Osteoblast (primary cell): ENCODE measurements around the gene SNTN. TPM values are rescaled to one million over a fixed set of nuclear protein-coding genes. Genes with fewer than 3 reads are reported as not detected.

Source experiments
- DNase-seq: peaks from one replicate; pipeline ENCODE4 v3.0.0; 2011; ENCODE audit warnings: low spot score, mixed read lengths; ENCODE audit not compliant: insufficient read length; ENCODE audit errors: missing footprints
- H2AFZ ChIP-seq: 2 replicates; pipeline ENCODE4 v1.6.0; 2011; ENCODE audit warnings: mild to moderate bottlenecking, low read length
- H3K27ac ChIP-seq: 2 replicates; pipeline ENCODE4 v1.5.1; 2011; ENCODE audit warnings: mild to moderate bottlenecking, low read depth, low read length, moderate library complexity
- H3K27me3 ChIP-seq: 2 replicates; pipeline ENCODE4 v1.6.0; 2012; ENCODE audit warnings: mild to moderate bottlenecking, control low read depth, inconsistent platforms, low read length, moderate library complexity; ENCODE audit not compliant: insufficient read depth
- H3K36me3 ChIP-seq: 2 replicates; pipeline ENCODE4 v1.5.1; 2011; ENCODE audit warnings: mild to moderate bottlenecking, low read length, control low read depth, moderate library complexity; ENCODE audit not compliant: insufficient read depth
- H3K4me1 ChIP-seq: 2 replicates; pipeline ENCODE4 v1.5.1; 2011; ENCODE audit warnings: mild to moderate bottlenecking, low read length, control low read depth, moderate library complexity; ENCODE audit not compliant: insufficient read depth
- H3K4me2 ChIP-seq: 2 replicates; pipeline ENCODE4 v1.6.0; 2011; ENCODE audit warnings: mild to moderate bottlenecking, low read length; ENCODE audit not compliant: insufficient read depth
- H3K4me3 ChIP-seq: fragments of 200-600 bp; sonication (generic); 3 replicates; pipeline ENCODE4 v1.5.1; 2012; ENCODE audit warnings: mild to moderate bottlenecking, low read length, inconsistent platforms; ENCODE audit not compliant: insufficient read depth
- H3K79me2 ChIP-seq: 2 replicates; pipeline ENCODE4 v1.6.0; 2012; ENCODE audit warnings: mild to moderate bottlenecking, low read length, control low read depth, inconsistent platforms; ENCODE audit not compliant: insufficient read depth
- H3K9me3 ChIP-seq: 2 replicates; pipeline ENCODE4 v1.5.1; 2011; ENCODE audit warnings: low read depth, low read length, control low read depth
- H4K20me1 ChIP-seq: 2 replicates; pipeline ENCODE4 v1.6.0; 2012; ENCODE audit warnings: mild to moderate bottlenecking, low read length, control low read depth; ENCODE audit not compliant: insufficient read depth
- total RNA-seq: library from RNA; depleted of rRNA; stranded (reverse); fragments of >200 nt; gene quantifications from 2 replicates; pipeline ENCODE4 v1.2.3, GENCODE V29; 2012
- TF ChIP-seq, protein P1 (sequence below): IDR thresholded peaks from 2 replicates; pipeline ENCODE4 v1.5.1; 2011; ENCODE audit warnings: mild to moderate bottlenecking, low read depth, low read length, moderate library complexity; ENCODE audit errors: extremely low read depth

The SNTN gene
- total RNA-seq, 1 donor, result not detected

DNA sequence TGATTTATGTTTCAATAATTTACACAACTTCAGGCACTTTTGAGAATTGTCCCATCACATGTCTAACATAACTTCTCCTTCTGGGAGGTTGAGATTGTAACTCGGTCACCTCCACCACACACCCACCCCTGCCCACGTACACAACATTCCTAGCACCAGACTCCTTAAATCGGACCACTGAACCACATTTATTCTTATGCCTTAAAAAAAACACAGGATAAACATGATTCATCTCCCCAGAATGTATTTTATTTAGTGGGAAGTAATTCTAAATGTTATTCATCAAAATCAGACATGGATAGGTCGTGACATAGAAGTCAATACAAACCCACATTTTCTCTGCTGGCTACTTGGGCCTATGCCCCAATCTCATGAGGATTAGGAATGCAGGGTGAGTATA is 3.0 kb downstream of the SNTN start:
- peak overlapping the region; percentile 15 for H3K4me2 ChIP-seq

GRCh38 chr3:63656786-63657185 is 4.3 kb downstream of the SNTN start:
- TF ChIP-seq, protein P1, sequence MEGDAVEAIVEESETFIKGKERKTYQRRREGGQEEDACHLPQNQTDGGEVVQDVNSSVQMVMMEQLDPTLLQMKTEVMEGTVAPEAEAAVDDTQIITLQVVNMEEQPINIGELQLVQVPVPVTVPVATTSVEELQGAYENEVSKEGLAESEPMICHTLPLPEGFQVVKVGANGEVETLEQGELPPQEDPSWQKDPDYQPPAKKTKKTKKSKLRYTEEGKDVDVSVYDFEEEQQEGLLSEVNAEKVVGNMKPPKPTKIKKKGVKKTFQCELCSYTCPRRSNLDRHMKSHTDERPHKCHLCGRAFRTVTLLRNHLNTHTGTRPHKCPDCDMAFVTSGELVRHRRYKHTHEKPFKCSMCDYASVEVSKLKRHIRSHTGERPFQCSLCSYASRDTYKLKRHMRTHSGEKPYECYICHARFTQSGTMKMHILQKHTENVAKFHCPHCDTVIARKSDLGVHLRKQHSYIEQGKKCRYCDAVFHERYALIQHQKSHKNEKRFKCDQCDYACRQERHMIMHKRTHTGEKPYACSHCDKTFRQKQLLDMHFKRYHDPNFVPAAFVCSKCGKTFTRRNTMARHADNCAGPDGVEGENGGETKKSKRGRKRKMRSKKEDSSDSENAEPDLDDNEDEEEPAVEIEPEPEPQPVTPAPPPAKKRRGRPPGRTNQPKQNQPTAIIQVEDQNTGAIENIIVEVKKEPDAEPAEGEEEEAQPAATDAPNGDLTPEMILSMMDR, result no peak
- H3K27ac ChIP-seq, result peak overlapping the region; percentile 88

More for the DNA sequence above, 3.0 kb downstream of the SNTN start:
- no peaks in the 10 kb centered on the region for H3K36me3 ChIP-seq
- H3K9me3 ChIP-seq, result no peaks in the 10 kb centered on the region
- H3K4me1 ChIP-seq, result peaks cover 28% of the 10 kb centered on the region
- peak overlapping the region; percentile 88 for H3K27ac ChIP-seq
- H3K27me3 ChIP-seq, result no peaks in the 10 kb centered on the region
- TF ChIP-seq, protein P1, result no peak
- H3K79me2 ChIP-seq, result no peaks in the 10 kb centered on the region
- H2AFZ ChIP-seq, result no peak overlapping the region
- H3K4me3 ChIP-seq, result no peak overlapping the region
- DNase-seq, result peak; percentile 11
- no peaks in the 10 kb centered on the region for H4K20me1 ChIP-seq

GRCh38 chr3:63661242-63661641 is 8.8 kb downstream of the SNTN start:
- H3K27ac ChIP-seq, result no peak overlapping the region
- H4K20me1 ChIP-seq, result no peaks in the 10 kb centered on the region
- H3K4me3 ChIP-seq, result no peak overlapping the region
- no peaks in the 10 kb centered on the region for H3K36me3 ChIP-seq
- H3K27me3 ChIP-seq, result peaks cover 3% of the 10 kb centered on the region
- H3K9me3 ChIP-seq, result no peaks in the 10 kb centered on the region
- DNase-seq, result no peak
- H3K4me1 ChIP-seq, result peaks cover 12% of the 10 kb centered on the region
- TF ChIP-seq, protein P1, result peak; percentile 38
- no peak overlapping the region for H2AFZ ChIP-seq
- H3K79me2 ChIP-seq, result no peaks in the 10 kb centered on the region
- H3K4me2 ChIP-seq, result no peak overlapping the region

More at GRCh38 chr3:63656786-63657185, 4.3 kb downstream of the SNTN start:
- Histone ChIP-seq H3K4me3 (no peak overlapping the region), H3K4me2 (peak overlapping the region; percentile 51), H2AFZ (no peak overlapping the region), H3K4me1 (peaks cover 28% of the 10 kb centered on the region), H4K20me1 (no peaks in the 10 kb centered on the region), H3K27me3 (no peaks in the 10 kb centered on the region), H3K9me3 (no peaks in the 10 kb centered on the region), H3K36me3 (no peaks in the 10 kb centered on the region), H3K79me2 (no peaks in the 10 kb centered on the region)
- DNase-seq, result peak; percentile 25

- Histone ChIP-seq H3K27me3 (peaks cover 3% of the 10 kb centered on the region), H3K9me3 (no peaks in the 10 kb centered on the region), H3K36me3 (no peaks in the 10 kb centered on the region), H2AFZ (no peak overlapping the region), H3K4me3 (no peak overlapping the region), H4K20me1 (no peaks in the 10 kb centered on the region), H3K79me2 (no peaks in the 10 kb centered on the region), H3K27ac (no peak overlapping the region), H3K4me1 (peaks cover 4% of the 10 kb centered on the region), H3K4me2 (no peak overlapping the region)
- TF ChIP-seq, protein P1, result no peak
- no peak for DNase-seq
These were observed 9.5 kb downstream of the SNTN start for GRCh38 chr3:63662011-63662410.
